ENCODE measurements around the gene TMEM258.

DNA sequence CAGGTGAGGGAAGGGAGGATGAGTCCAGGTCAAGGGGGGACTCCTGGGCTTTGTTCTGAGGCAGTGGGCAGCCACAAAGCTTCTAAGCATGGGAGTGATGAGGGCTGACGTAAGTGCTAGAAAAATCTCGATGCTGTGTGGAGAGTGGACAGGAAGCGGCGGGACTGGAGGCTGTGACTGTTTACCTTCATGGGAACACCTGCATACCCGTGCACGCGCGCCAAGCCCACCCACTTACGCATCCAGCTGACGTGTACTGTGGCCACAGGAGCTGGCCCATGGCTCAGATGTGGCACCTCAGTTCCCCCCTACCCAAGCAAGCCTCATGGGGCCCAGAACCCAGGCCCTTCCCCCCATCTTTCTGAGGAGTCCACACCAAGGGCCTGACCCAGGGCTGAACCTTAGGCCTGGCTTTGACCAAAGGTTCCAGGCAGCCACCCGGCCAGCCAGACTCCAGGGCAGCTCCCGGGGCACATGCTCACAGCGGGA lies 26.0 kb downstream of the TMEM258 start:
- TF ChIP-seq, protein P1, sequence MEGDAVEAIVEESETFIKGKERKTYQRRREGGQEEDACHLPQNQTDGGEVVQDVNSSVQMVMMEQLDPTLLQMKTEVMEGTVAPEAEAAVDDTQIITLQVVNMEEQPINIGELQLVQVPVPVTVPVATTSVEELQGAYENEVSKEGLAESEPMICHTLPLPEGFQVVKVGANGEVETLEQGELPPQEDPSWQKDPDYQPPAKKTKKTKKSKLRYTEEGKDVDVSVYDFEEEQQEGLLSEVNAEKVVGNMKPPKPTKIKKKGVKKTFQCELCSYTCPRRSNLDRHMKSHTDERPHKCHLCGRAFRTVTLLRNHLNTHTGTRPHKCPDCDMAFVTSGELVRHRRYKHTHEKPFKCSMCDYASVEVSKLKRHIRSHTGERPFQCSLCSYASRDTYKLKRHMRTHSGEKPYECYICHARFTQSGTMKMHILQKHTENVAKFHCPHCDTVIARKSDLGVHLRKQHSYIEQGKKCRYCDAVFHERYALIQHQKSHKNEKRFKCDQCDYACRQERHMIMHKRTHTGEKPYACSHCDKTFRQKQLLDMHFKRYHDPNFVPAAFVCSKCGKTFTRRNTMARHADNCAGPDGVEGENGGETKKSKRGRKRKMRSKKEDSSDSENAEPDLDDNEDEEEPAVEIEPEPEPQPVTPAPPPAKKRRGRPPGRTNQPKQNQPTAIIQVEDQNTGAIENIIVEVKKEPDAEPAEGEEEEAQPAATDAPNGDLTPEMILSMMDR (conservative IDR thresholded peaks at IDR 0.05 in 1 of 2, IDR thresholded peaks at IDR 0.05 in 1 of 2; ENCODE audit: extremely low read depth in 1 of 2, insufficient read depth in 1 of 2, low read depth in 1 of 2, low read length in 2 of 2) = no peak
- TF ChIP-seq EZH2 (IDR thresholded peaks at IDR 0.05; ENCODE audit: borderline replicate concordance, low read length) = no peak
